OCI-LY3 (cell line): Measurements from ENCODE around the gene TBX1.
A peak's percentile ranks its signal among the peaks of the same experiment; 100 is the strongest.

Experiments
- H2AFZ ChIP-seq: fragments of 200-600, 300-600 bp; shearing (Covaris generic); 2 replicates; pipeline ENCODE4 v1.6.0; 2014; ENCODE audit warnings: antibody characterized with exemption, low read depth, low read length
- H3K27ac ChIP-seq: fragments of 200-600, 300-600 bp; sonication (generic); 2 replicates; pipeline ENCODE4 v1.5.1; 2014; ENCODE audit warnings: mild to moderate bottlenecking, low read length, moderate library complexity, mixed read lengths
- H3K27me3 ChIP-seq: fragments of 200-600, 300-600 bp; sonication (generic); 2 replicates; pipeline ENCODE4 v1.6.1; 2014; ENCODE audit warnings: low read depth, low read length, mixed read lengths
- H3K36me3 ChIP-seq: fragments of 200-600, 300-600 bp; sonication (generic); replicated peaks from 2 replicates; pipeline ENCODE3; 2014; ENCODE audit warnings: low read depth, low read length, mixed read lengths
- H3K4me1 ChIP-seq: fragments of 300-600, 200-600 bp; sonication (generic); 2 replicates; pipeline ENCODE4 v1.6.1; 2014; ENCODE audit warnings: low read length, mixed read lengths
- H3K4me2 ChIP-seq: fragments of 200-600, 300-600 bp; sonication (generic); 2 replicates; pipeline ENCODE4 v1.6.1; 2014; ENCODE audit warnings: low read length, mixed read lengths
- H3K4me3 ChIP-seq: fragments of 300-600, 200-600 bp; sonication (generic); 2 replicates; pipeline ENCODE4 v1.5.1; 2014; ENCODE audit warnings: antibody characterized with exemption, mild to moderate bottlenecking, low read length, moderate library complexity
- H3K79me2 ChIP-seq: fragments of 300-600, 200-600 bp; shearing (Covaris generic); 2 replicates; pipeline ENCODE4 v1.6.1; 2014; ENCODE audit warnings: mild to moderate bottlenecking, low read length, mixed read lengths
- H3K9ac ChIP-seq: fragments of 300-600, 200-600 bp; shearing (Covaris generic); 2 replicates; pipeline ENCODE4 v1.6.0; 2014; ENCODE audit warnings: mild to moderate bottlenecking, low read length, moderate library complexity
- H3K9me3 ChIP-seq: fragments of 200-600, 300-600 bp; shearing (Covaris generic); 2 replicates; pipeline ENCODE4 v1.6.1; 2014; ENCODE audit warnings: low read length, mixed read lengths; ENCODE audit not compliant: insufficient read depth
- H4K20me1 ChIP-seq: fragments of 200-600, 300-600 bp; sonication (generic); 2 replicates; pipeline ENCODE4 v1.6.1; 2016; ENCODE audit warnings: low read length, mixed read lengths; ENCODE audit not compliant: insufficient read depth
- EZH2phosphoT487 ChIP-seq: fragments of 200-600 bp; shearing (Covaris generic); IDR thresholded peaks from 2 replicates; pipeline ENCODE4 v1.6.1; 2018; ENCODE audit warnings: antibody characterized with exemption, mixed run types, low read depth
- TF ChIP-seq, protein P1 (sequence below): fragments of 200-600, 300-600 bp; sonication (generic); IDR thresholded peaks from 2 replicates; pipeline ENCODE4 v1.5.1; 2014; ENCODE audit warnings: antibody characterized with exemption, low read length, low read depth

The TBX1 gene

DNA sequence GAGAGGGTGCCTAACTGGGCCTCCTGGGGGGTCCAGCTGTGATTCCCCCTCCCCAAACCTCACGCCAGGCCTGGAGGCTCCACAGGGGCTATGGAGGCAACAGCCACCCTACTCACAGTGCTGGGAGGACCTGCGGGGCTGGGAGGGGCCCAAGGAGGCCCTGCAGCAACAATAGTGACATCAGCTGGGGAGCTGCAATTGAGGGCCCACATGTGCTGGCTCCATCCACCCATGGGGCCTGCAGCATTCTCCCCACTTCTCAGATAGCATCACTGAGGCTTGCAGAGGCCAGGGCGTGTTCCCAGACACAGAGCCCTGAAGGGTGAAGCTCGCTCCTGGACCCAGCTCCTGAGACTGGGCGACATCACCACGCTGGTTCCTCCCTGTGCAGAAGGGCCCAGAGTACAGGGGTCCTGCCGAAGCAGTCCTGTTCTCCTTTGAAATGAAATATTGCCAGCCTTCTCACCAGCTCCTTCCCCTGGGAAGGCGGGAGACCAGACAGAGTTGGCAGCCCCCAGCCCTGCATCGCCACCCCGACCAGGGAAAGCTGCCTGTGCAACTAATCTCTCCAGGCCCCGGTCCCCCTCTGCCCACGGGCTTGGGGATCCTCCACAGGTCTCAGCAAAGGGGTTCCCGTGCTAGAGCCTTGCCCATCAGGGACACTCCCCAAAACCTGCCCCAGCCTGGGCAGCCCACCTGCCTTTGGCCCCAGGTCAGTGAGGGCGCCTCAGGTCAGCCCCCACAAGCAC lies 8.9 kb upstream of the TBX1 start:
- Histone ChIP-seq H2AFZ (no peak overlapping the region), H3K9ac (no peak overlapping the region), H3K4me2 (no peak overlapping the region), H3K9me3 (no peaks in the 10 kb centered on the region), H3K79me2 (no peaks in the 10 kb centered on the region), H3K4me1 (no peaks in the 10 kb centered on the region), H4K20me1 (no peaks in the 10 kb centered on the region), H3K4me3 (no peak overlapping the region), H3K27ac (no peak overlapping the region), H3K36me3 (no peaks in the 10 kb centered on the region), H3K27me3 (peaks cover 18% of the 10 kb centered on the region)
- TF ChIP-seq, protein P1, sequence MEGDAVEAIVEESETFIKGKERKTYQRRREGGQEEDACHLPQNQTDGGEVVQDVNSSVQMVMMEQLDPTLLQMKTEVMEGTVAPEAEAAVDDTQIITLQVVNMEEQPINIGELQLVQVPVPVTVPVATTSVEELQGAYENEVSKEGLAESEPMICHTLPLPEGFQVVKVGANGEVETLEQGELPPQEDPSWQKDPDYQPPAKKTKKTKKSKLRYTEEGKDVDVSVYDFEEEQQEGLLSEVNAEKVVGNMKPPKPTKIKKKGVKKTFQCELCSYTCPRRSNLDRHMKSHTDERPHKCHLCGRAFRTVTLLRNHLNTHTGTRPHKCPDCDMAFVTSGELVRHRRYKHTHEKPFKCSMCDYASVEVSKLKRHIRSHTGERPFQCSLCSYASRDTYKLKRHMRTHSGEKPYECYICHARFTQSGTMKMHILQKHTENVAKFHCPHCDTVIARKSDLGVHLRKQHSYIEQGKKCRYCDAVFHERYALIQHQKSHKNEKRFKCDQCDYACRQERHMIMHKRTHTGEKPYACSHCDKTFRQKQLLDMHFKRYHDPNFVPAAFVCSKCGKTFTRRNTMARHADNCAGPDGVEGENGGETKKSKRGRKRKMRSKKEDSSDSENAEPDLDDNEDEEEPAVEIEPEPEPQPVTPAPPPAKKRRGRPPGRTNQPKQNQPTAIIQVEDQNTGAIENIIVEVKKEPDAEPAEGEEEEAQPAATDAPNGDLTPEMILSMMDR = no peak
- no peak for TF ChIP-seq EZH2phosphoT487

DNA sequence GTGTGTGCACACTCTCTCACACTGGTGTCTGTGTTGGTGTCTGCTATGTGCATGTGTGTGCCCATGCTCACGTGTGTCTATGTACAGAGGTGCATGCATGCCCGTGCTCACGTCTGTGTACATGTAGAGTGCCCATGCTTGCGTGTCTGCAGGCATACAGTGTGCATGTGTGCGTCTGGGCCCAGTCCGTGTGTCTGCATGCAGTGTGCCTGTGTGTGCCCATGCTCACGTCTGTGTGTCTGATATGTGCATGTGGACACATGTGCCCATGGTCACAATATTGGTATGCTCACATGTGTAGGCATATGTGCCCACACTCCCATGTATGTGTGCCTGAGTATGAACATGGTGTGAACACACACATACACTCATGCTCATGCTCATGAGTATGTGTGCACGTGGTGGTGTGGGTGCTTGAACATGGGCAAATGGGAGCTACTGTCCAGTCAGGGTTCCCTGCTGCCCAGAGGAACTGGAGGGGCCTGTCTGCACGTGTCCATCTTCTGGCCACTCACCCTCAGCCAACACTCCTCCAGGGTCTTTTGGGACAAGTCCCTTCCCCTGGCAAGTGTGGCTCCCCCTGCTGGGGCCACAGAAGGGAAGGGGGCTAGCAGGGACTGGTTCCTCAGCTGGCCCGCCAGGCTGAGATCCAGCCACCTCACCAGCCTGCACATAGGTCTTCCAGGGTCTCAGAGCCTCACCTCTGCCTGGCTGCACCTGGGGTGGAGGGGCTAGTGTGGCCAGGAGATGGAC lies 7.3 kb upstream of the TBX1 start:
- no peaks in the 10 kb centered on the region for H4K20me1 ChIP-seq
- H2AFZ ChIP-seq = no peak overlapping the region
- H3K27ac ChIP-seq = no peak overlapping the region
- H3K4me3 ChIP-seq = no peak overlapping the region
- H3K36me3 ChIP-seq = no peaks in the 10 kb centered on the region
- TF ChIP-seq, protein P1 = peak; percentile 29; the same call in 1 of the 2 replicates
- TF ChIP-seq EZH2phosphoT487 = no peak
- H3K27me3 ChIP-seq = peaks cover 17% of the 10 kb centered on the region
- no peak overlapping the region for H3K9ac ChIP-seq
- no peaks in the 10 kb centered on the region for H3K9me3 ChIP-seq
- peaks cover 5% of the 10 kb centered on the region for H3K4me1 ChIP-seq
- H3K79me2 ChIP-seq = no peaks in the 10 kb centered on the region
- H3K4me2 ChIP-seq = no peak overlapping the region

DNA sequence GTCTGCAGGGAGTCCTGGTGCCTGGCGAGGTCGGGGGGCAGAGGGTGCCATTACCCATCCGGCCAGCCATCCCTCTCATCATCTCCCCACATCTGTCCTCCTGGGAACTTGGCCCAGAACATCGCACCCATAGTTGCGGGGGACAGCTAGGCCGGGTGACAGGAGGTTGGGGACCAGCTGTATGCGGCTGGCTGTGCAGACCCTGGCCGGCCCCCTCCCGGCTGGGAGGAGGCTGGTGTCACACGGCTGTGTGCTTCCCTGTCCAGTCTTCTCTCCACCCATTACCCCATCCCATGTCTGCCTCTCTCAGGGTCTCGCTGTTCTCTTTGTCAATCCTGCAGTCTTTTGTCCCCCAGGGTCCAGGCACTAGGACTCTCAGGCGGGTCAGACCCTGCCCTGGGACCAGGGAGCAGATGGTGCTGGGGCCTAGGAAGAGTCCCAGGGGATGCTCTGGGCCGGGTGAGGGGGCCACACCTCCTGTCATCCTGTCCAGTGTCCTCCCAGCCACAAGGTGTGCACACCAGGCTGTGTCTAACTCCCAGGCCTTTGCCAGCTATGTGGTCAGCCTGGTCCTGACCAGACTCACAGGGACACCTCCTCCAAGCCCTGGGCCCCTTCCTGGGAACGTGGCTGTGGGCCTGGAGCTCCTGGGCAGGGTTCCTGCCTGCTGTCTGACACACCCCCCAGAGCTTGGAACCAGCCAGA lies 6.4 kb upstream of the TBX1 start:
- H3K27ac ChIP-seq = no peak overlapping the region
- peaks cover 5% of the 10 kb centered on the region for H3K4me1 ChIP-seq
- TF ChIP-seq, protein P1 = no peak
- no peak for TF ChIP-seq EZH2phosphoT487
- no peaks in the 10 kb centered on the region for H3K36me3 ChIP-seq
- no peak overlapping the region for H3K4me2 ChIP-seq
- no peaks in the 10 kb centered on the region for H3K79me2 ChIP-seq
- no peak overlapping the region for H3K9ac ChIP-seq
- H3K27me3 ChIP-seq = peaks cover 8% of the 10 kb centered on the region; the same call in 1 of the 2 replicates
- H3K4me3 ChIP-seq = no peak overlapping the region
- no peaks in the 10 kb centered on the region for H3K9me3 ChIP-seq
- H4K20me1 ChIP-seq = no peaks in the 10 kb centered on the region
- H2AFZ ChIP-seq = no peak overlapping the region

DNA sequence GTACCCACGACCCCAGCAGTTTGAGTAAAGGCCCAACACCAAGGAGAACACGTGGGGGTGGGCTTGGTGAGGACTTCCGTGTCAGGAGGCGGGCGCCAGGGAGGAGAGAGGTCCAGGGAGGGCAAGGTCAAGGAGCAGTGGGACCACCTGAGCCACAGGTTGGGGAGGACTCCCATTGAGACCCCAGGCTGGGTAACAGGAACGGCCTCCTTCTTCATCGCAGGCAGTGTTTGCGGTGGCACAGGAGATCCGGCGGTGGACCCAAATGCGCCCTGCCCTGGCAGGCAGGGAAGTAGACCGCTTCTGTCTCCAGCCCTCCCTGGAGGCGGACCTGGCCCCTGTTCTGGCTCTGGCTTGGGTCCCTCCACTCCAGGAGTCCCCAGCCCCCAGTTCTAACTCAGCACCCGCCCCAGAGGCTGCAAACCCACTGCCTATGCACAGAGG lies 5.9 kb upstream of the TBX1 start:
- no peaks in the 10 kb centered on the region for H3K36me3 ChIP-seq
- no peak overlapping the region for H3K4me2 ChIP-seq
- no peaks in the 10 kb centered on the region for H3K79me2 ChIP-seq
- no peaks in the 10 kb centered on the region for H3K9me3 ChIP-seq
- TF ChIP-seq, protein P1 = no peak
- no peak for TF ChIP-seq EZH2phosphoT487
- no peak overlapping the region for H3K9ac ChIP-seq
- H3K4me3 ChIP-seq = no peak overlapping the region
- no peak overlapping the region for H3K27ac ChIP-seq
- H3K27me3 ChIP-seq = peaks cover 4% of the 10 kb centered on the region; the same call in 1 of the 2 replicates
- H2AFZ ChIP-seq = no peak overlapping the region
- no peaks in the 10 kb centered on the region for H4K20me1 ChIP-seq
- H3K4me1 ChIP-seq = peaks cover 5% of the 10 kb centered on the region
